HG03439 (cell line): ENCODE results near the gene PXT1.
A peak's percentile ranks its signal among the peaks of the same experiment; 100 is the strongest.
"Not testable (repeated sequence)": the region's sequence is repeated elsewhere in the genome, so short reads cannot be mapped to it uniquely, and the experiment has no call there.

Experiments
- ATAC-seq: cut with Tn5 transposase; IDR thresholded peaks from one replicate; pipeline ENCODE4 v1.9.1; 2021; ENCODE audit warnings: mild to moderate bottlenecking, moderate library complexity; ENCODE audit not compliant: unreplicated experiment

Gene PXT1, protein sequence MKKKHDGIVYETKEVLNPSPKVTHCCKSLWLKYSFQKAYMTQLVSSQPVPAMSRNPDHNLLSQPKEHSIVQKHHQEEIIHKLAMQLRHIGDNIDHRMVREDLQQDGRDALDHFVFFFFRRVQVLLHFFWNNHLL

DNA sequence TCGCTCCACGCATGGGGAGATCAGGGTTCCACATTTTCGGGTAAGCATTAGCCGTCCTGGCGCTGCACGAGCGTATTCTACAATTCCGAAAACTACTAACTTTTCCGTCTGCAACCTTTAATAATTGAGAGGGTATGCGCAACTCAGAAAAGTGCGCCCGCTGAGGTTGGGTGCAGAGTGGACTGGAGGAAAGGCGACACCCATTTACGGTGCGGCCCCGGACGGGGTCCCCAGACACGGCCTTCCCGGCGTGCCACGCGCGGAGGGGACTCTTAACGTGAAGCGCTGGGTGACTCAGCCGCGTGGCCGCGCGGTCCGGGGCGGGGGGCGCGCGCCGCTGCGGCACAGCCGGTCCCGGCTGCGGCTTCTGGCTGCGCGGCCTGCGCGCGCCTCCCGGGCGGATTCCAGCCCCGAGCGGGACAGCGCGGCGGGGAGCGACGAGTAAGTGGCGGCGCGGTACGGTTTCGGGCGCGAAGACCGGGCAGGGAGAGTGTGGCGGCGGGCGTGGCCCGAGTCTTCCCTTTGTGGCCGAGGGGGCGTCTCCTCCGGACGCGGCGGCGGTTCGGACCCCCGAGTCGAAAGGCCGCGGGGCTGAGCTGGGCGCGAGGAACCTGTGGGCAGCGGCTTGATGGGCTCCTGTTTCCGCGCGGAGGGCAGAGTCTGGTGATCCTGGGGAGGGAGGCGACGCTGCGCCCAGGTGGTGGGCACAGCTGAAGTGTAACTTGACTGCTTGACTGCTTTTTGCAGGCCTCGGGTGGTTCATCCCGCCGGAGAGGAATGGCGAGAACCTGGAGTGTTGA lies at the start of gene PXT1, which contains the start of gene KCTD20:
Gene PXT1 (minus strand): TSS at position 184 of the 800 bp plus-strand sequence. CDS start 16,772 bp downstream, outside the sequence.
Gene KCTD20 (plus strand): TSS at position 330 of the 800 bp plus-strand sequence. CDS start 27,098 bp downstream, outside the sequence.
- ATAC-seq: peak; percentile 78

DNA sequence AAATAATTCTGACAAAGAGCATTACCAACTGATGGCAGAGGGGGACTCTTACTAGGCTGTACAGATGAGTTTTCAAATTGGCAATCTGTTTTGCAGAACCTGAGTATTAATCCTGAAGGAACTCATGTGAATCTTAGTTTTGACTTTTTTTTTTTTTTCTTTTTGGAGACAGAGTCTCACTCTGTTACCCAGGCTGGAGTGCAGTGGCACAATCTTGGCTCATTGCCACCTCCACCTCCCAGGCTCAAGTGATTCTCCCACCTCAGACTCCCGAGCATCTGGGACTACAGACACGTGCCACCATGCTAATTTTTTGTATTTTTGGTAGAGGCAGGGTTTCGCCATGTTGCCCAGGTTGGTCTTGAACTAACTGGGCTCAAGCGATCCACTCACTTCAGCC lies 49.4 kb upstream of the PXT1 start:
- no peak for ATAC-seq

- no peak for ATAC-seq
These were observed 48.8 kb upstream of the PXT1 start for GRCh38 chr6:36491378-36491965.

DNA sequence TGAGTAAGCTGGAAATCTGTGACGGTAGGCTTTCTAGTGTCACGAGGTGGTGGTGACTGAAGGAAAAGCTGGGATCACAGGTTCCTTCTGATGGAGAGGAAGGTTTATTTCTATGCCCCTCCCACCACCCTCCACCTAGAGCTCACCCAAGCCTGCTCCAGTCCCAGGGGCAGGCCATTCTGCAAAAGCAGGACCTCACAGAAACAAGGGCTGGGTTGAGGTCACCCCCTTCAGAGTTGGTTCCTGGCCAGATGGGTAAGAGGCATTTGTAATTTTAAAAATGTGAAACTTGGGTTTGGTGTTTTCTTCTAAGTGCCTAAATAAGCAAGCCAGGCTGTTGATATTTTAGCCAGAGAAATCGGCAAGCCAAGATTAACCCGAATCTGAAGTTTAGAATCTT lies 46.8 kb upstream of the PXT1 start:
- no peak for ATAC-seq

DNA sequence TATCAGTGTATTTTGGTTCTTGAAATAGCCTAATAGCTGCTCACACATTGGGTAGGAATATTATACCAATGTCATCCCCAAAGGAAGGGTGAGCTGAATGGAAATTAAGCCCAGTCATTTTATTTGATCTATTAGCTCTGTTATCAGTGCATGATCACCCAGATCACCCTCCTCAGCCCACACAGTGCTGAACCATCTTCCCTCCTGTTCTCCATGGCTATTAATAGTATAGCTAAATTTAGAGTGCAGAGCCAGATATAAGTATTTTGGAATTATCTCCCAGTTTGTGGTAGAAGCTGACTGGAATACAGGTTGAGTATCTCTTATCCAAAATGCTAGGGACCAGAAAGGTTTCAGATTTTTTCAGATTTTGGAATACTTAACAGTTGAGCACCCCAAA lies 45.6 kb upstream of the PXT1 start:
- no peak for ATAC-seq

DNA sequence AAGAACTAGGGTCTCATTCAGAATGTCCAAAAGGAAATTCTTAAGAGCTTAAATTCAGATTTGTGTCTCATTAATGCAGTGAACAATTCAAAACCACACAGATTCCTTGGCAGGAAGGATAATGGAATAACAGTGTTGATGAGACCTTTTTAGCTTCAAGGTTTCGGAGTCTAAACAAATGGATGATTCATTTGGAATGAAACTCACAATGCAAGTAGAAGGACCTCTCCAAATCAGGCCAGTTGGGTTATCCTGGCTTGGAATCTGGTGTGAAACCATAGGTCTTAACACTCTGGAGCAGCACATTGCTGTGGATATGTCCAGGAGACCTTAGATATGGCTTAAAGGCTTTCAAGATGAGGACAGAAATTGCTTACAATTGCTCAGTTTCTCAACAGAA lies 45.0 kb upstream of the PXT1 start:
- no peak for ATAC-seq

- no peak for ATAC-seq
These were observed 42.1 kb upstream of the PXT1 start for GRCh38 chr6:36484736-36485135.

- ATAC-seq: not testable (repeated sequence)
These were observed 40.7 kb upstream of the PXT1 start for GRCh38 chr6:36483326-36483725.

DNA sequence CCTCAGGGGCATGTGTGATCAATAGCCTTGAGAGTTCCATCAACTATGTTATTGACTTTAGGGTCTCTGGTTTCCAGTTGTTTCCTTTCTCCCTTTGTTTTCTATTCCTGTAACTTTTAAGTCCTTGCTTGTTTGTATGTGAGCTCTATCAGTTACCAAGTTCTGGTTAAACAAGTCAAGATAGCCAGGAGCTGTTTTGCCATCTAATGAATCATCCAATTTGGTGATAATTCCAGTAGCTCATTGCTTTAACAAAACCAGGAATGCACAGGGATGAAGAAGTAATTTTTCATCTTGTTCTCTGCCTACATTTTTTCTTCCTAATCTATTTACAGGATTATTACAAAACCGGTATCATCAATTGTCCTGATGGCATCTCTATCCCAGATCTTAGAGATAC lies 36.6 kb upstream of the PXT1 start:
- ATAC-seq: no peak

DNA sequence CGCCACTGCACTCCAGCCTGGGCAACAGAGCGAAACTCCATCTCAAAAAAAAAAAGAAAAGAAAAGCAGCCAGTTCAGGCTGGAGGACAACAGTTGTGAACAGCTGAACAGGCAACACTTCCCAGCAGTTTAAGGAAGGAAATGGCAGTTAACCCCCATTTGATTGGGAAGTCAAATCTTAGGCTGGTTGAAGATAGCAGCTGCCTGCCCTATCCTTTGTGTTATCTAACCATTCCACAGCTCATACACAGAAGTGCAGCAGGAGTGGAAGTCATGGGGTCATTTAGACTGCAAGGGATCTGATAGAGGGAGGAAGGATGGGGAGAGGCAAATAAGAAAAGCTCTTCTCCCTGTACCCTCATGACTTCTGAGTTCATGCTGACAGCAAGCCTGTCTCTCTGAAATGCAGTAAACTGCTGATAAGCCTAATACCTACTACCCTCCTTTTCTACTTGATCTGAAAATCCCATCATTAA lies 35.4 kb upstream of the PXT1 start:
- no peak for ATAC-seq

DNA sequence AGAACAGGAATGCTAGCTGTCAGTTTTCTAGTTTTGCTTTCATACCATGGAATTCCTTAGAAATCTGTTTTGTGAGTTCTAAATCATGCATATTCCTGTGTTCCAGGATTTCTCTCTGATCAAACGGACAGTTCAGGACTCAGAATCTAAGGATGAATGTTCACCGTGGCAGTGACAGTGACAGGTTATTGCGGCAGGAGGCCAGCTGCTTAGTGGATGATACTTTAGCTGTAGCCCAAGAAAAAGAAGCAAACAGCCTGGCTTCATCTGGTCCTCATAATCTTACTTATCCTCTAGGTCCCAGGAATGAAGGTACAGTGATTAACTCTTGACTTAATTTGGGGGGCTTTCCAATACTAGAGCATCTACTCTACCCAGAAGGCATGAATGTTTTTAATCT lies 27.3 kb upstream of the PXT1 start:
- ATAC-seq: no peak

GRCh38 chr6:36469148-36469661 lies 26.6 kb upstream of the PXT1 start:
- ATAC-seq: no peak

DNA sequence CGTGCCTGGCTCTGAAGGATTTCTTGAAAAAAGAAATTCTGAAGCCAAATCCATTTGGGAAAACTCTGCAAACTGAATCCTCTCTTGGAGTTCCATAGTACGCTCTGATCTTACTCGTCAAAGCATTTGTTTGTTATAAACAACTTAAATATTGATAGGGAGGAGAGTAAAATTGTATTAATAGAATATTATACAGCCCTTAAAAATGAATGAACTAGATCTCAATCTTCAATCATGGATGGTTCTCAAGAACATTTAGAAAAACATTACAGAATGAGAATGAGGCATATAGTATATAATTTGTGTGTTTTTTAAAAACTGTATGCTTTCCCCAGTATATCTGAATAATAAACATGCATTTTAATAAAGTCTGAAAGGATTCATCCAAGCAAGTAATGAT lies 25.0 kb upstream of the PXT1 start:
- no peak for ATAC-seq

DNA sequence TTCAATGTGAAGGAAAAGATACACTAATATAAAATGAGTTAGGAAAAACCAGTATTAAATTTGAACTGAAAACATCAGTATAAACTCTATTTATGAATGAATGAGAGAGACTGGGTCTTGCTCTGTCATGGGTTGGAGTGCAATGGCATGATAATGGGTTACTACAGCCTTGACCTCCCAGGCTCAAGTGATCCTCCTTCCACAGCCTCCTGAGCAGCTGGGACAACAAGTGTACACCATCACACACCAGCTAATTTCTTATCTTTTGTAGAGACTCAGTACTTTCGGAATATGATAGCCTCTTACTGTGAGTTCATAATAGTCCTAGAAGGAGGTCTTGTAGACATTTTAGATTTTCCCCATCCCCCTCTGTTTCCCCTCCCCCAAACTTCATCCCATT lies 21.6 kb upstream of the PXT1 start:
- ATAC-seq: no peak

GRCh38 chr6:36463676-36464075 lies 21.0 kb upstream of the PXT1 start:
- ATAC-seq: no peak

DNA sequence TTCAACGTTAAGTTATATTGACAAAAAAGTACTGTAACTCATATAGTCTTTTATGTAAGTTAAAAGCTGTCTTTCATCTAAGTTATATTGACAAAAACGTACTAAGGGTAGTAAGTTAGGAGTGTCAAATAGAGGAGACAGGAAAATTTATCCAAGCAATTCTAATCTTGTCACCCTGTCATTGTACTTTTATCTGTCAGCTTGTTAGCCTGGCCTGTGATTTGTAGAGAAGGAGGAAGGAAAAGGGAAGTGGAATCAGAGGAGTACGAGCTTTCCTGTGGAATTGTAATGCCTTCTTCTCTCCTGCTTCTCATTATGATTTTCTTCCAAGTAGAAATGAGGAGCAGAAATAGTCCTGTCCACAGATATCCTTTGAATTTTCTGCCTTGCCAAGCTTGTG lies 19.0 kb upstream of the PXT1 start:
- no peak for ATAC-seq

GRCh38 chr6:36460916-36461315 lies 18.3 kb upstream of the PXT1 start:
- no peak for ATAC-seq

DNA sequence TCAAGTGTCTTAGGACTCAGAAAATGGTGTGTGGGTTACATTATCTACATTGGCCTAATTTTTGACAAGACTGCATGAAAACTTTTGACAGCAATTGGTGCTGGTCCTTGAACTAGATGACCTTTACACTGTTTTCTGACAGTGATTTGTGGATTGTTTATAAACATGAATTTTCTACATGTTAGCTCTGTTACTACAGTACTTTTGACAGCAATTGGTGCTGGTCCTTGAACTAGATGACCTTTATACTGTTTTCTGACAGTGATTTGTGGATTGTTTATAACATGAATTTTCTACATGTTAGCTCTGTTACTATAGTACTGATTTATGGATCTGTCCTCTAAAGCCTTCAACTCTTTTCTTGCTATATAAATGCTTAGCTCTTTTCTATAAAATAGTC lies 16.8 kb upstream of the PXT1 start:
- ATAC-seq: no peak

DNA sequence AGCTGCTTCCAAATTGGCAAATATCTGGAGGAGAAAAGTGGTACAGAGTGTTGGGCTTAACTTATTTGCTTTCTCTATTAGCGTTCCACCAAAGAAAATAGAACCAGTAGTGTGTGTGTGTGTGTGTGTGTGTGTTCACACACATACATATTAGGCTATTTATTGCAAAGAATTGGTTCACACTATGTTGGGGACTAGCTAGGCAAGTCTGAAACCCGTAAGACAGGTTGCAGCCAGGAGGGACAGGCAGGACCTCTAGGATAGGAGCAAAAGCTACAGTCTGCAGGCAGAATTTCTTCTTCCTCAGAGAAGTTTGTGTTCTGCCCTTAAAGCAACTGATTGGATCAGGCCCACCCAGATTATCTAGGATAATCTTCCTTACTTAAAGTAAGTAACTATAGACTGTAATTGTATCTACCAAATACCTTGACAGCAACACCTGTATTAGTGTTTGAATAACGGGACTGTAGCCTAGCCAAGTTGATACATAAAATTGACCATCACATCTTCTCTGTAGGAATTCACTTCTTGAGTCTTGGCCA lies 12.9 kb upstream of the PXT1 start:
- ATAC-seq: no peak

DNA sequence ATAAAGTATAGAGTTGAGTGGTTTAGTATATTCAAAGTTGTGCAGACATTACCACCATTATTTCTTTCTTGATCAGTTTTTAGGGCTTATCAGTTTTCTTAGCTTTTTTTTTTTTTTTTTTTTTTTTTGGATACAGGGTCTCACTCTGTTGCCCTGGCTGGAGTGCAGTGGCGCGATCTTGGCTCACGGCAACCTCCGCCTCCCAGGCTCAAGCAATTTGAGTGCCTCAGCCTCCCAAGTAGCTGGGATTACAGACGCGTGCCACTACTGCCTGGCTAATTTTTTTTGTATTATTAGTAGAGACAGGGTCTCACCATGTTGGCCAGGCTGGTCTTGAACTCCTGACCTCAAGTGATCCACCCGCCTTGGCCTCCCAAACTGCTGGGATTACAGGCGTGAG lies 10.2 kb upstream of the PXT1 start:
- ATAC-seq: not testable (repeated sequence)

GRCh38 chr6:36449173-36449572 lies 6.5 kb upstream of the PXT1 start:
- ATAC-seq: not testable (repeated sequence)

DNA sequence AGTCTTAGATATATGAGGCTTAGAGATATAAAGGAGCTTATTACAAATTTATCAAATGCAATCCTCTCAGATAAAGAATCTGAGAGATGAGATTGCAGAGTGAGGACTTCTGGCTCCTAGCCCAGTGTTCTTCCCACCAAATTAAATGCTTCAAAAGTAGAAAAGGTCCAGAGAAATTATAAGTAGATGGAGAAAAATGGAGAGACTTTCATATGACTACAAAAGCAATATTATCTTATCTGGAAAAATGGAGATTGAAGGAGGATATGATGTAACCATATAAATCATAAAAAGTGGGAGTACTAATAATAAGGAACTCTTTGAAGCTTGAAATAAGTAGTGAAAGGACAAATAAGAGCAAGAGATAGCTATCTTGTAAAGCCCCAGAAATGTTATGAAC lies 3.0 kb upstream of the PXT1 start:
- ATAC-seq: no peak
